H1 (cell line): ENCODE measurements around the gene HOXA6. TPM values are rescaled to one million over a fixed set of nuclear protein-coding genes. Genes with fewer than 3 reads are reported as not detected.

Experiments
- CTCF ChIA-PET: fragments of 300-600 bp; sonication (Branson Sonifier 250); formaldehyde crosslinking; loops from one replicate; lab custom pipeline; 2021; ENCODE audit not compliant: partially characterized antibody; lab: Charles Lee
- POLR2A ChIA-PET: fragments of 300-600 bp; sonication (Branson Sonifier 250); formaldehyde crosslinking; loops from one replicate; lab custom pipeline; 2021; ENCODE audit warnings: inconsistent platforms; ENCODE audit not compliant: partially characterized antibody; lab: Charles Lee
- DNase-seq, 2 experiments: peaks; one replicate each; pipeline versions ENCODE4 v3.0.0 to v3.0.0-alpha.2; 2010 to 2022; ENCODE audit warnings: low spot score in 2 of 2, low read depth in 1 of 2, mixed read lengths in 1 of 2
- FAIRE-seq: peaks from 2 replicates; lab custom pipeline; 2011; peaks lifted over from hg19 to GRCh38; lab: Jason Lieb, UNC
- H2AFZ ChIP-seq: 2 replicates; pipeline ENCODE4 v1.8.1; 2012; ENCODE audit warnings: low read length, inconsistent platforms
- H2AK5ac ChIP-seq: 2 replicates; pipeline ENCODE4 v1.6.1; 2013; ENCODE audit warnings: low read depth, low read length
- H2BK120ac ChIP-seq: replicated peaks from 2 replicates; pipeline ENCODE3; 2013; ENCODE audit warnings: low read depth, low read length, inconsistent platforms
- H2BK12ac ChIP-seq: 2 replicates; pipeline ENCODE4 v1.6.1; 2013; ENCODE audit warnings: low read depth, low read length
- H2BK15ac ChIP-seq: 2 replicates; pipeline ENCODE4 v1.6.1; 2013; ENCODE audit warnings: low read length
- H2BK20ac ChIP-seq: 2 replicates; pipeline ENCODE4 v1.6.1; 2013; ENCODE audit warnings: low read length
- H2BK5ac ChIP-seq: 2 replicates; pipeline ENCODE4 v1.6.1; 2013; ENCODE audit warnings: low read depth, low read length
- H3K14ac ChIP-seq: 2 replicates; pipeline ENCODE4 v1.6.1; 2013; ENCODE audit warnings: inconsistent platforms; ENCODE audit not compliant: insufficient read length
- H3K18ac ChIP-seq: 2 replicates; pipeline ENCODE4 v1.6.1; 2013; ENCODE audit warnings: low read length; ENCODE audit errors: extremely low read depth
- H3K23ac ChIP-seq: 2 replicates; pipeline ENCODE4 v1.6.1; 2013; ENCODE audit warnings: inconsistent platforms; ENCODE audit not compliant: insufficient read length
- H3K23me2 ChIP-seq: 2 replicates; pipeline ENCODE4 v1.6.1; 2013; ENCODE audit warnings: low read depth, low read length
- H3K27ac ChIP-seq: 2 replicates; pipeline ENCODE4 v1.6.1; 2011; ENCODE audit warnings: low read depth, low read length, inconsistent platforms
- H3K27me3 ChIP-seq, 4 experiments: replicated peaks in 1 of 4; 1 replicate in 1 of 4; 2 replicates in 3 of 4; pipeline versions ENCODE4 v1.6.1 to v1.8.1; 2011 to 2013; ENCODE audit warnings: low read length in 3 of 4, mild to moderate bottlenecking in 3 of 4, inconsistent platforms in 2 of 4, mixed read lengths in 2 of 4, moderate library complexity in 1 of 4; ENCODE audit not compliant: control insufficient read depth in 3 of 4, insufficient read depth in 3 of 4; ENCODE audit errors: extremely low read depth in 1 of 4
- H3K36me3 ChIP-seq, 4 experiments: 2 replicates each; pipeline versions ENCODE4 v1.6.1 to v1.8.1; 2011 to 2013; ENCODE audit warnings: mild to moderate bottlenecking in 4 of 4, low read length in 3 of 4, moderate library complexity in 2 of 4, control low read depth in 1 of 4, inconsistent platforms in 1 of 4; ENCODE audit not compliant: insufficient read depth in 4 of 4, control insufficient read depth in 2 of 4
- H3K4ac ChIP-seq: replicated peaks from 2 replicates; pipeline ENCODE3; 2013; ENCODE audit warnings: low read length, low read depth, mixed read lengths, inconsistent platforms; ENCODE audit not compliant: insufficient read length
- H3K4me1 ChIP-seq, 4 experiments: replicated peaks in 1 of 4; 1 replicate in 1 of 4; 2 replicates in 3 of 4; pipeline versions ENCODE4 v1.6.1 to v1.8.1; 2011 to 2013; ENCODE audit warnings: low read length in 3 of 4, inconsistent platforms in 2 of 4, mixed read lengths in 1 of 4; ENCODE audit not compliant: insufficient read depth in 4 of 4, control insufficient read depth in 3 of 4
- H3K4me2 ChIP-seq, 2 experiments: 2 replicates each; pipeline versions ENCODE4 v1.6.1 to v1.8.1; 2011 to 2013; ENCODE audit warnings: low read depth in 2 of 2, low read length in 2 of 2, control low read depth in 1 of 2, inconsistent platforms in 1 of 2, mild to moderate bottlenecking in 1 of 2; ENCODE audit not compliant: insufficient read depth in 1 of 2
- H3K4me3 ChIP-seq, 4 experiments: fragments of 200-600, 300-600 bp in 1 of 4; sonication (generic), shearing (Covaris generic), sonication (Bioruptor Twin) in 1 of 4; 2 replicates each; pipeline versions ENCODE4 v1.5.1 to v1.8.1; 2011 to 2016; ENCODE audit warnings: low read length in 4 of 4, low read depth in 3 of 4, control low read depth in 2 of 4, inconsistent platforms in 2 of 4, mild to moderate bottlenecking in 2 of 4, mixed read lengths in 1 of 4, moderate library complexity in 1 of 4; ENCODE audit not compliant: insufficient read depth in 2 of 4; ENCODE audit errors: extremely low read depth in 1 of 4
- H3K56ac ChIP-seq: replicated peaks from 2 replicates; pipeline ENCODE3; 2013; ENCODE audit warnings: low read depth, mild to moderate bottlenecking, mixed read lengths, low read length, inconsistent platforms; ENCODE audit not compliant: insufficient read length
- H3K79me1 ChIP-seq: 2 replicates; pipeline ENCODE4 v1.6.1; 2013; ENCODE audit warnings: low read depth, low read length, control low read depth
- H3K79me2 ChIP-seq, 2 experiments: 2 replicates each; pipeline versions ENCODE4 v1.6.1 to v1.8.1; 2012 to 2013; ENCODE audit warnings: low read length in 2 of 2, mild to moderate bottlenecking in 2 of 2, inconsistent platforms in 1 of 2; ENCODE audit not compliant: insufficient read depth in 2 of 2, control insufficient read depth in 1 of 2
- H3K9ac ChIP-seq, 4 experiments: replicated peaks in 1 of 4; 1 replicate in 1 of 4; 2 replicates in 3 of 4; pipeline versions ENCODE4 v1.6.1 to v1.8.1; 2011 to 2013; ENCODE audit warnings: low read depth in 3 of 4, low read length in 3 of 4, control low read depth in 2 of 4, mild to moderate bottlenecking in 2 of 4, moderate library complexity in 2 of 4, inconsistent platforms in 1 of 4; ENCODE audit errors: extremely low read depth in 1 of 4
- H3K9me3 ChIP-seq, 2 experiments: 2 replicates each; pipeline versions ENCODE4 v1.6.1 to v1.8.1; 2012 to 2013; ENCODE audit warnings: mild to moderate bottlenecking in 2 of 2, moderate library complexity in 2 of 2, control low read depth in 1 of 2, inconsistent platforms in 1 of 2, low read depth in 1 of 2, low read length in 1 of 2, mixed read lengths in 1 of 2; ENCODE audit not compliant: insufficient read depth in 2 of 2
- H4K20me1 ChIP-seq, 2 experiments: replicated peaks in 1 of 2; 2 replicates each; pipeline versions ENCODE3 to v1.8.1; 2011 to 2013; ENCODE audit warnings: inconsistent platforms in 2 of 2, low read length in 2 of 2, mild to moderate bottlenecking in 1 of 2; ENCODE audit not compliant: insufficient read depth in 2 of 2, control insufficient read depth in 1 of 2
- H4K5ac ChIP-seq: 2 replicates; pipeline ENCODE4 v1.6.1; 2013; ENCODE audit warnings: low read length, low read depth, mixed read lengths, inconsistent platforms; ENCODE audit not compliant: insufficient read length
- H4K8ac ChIP-seq: 2 replicates; pipeline ENCODE4 v1.8.0; 2013; ENCODE audit warnings: mild to moderate bottlenecking, moderate library complexity, low read length, inconsistent platforms; ENCODE audit not compliant: insufficient read depth; ENCODE audit errors: extremely low read depth
- H4K91ac ChIP-seq: replicated peaks from 2 replicates; pipeline ENCODE3; 2013; ENCODE audit warnings: low read length, mixed read lengths, inconsistent platforms; ENCODE audit not compliant: insufficient read length
- ASH2L ChIP-seq: fragments of 200-600, 300-600 bp; sonication (generic); IDR thresholded peaks from one replicate; pipeline ENCODE4 v1.7.1; 2017; ENCODE audit warnings: low read length
- BCL11A ChIP-seq, 2 experiments: IDR thresholded peaks; one replicate each; pipeline ENCODE4 v1.6.1; 2011; ENCODE audit warnings: low read depth in 2 of 2, low read length in 2 of 2, mild to moderate bottlenecking in 2 of 2
- CHD2 ChIP-seq: IDR thresholded peaks from 2 replicates; pipeline ENCODE4 v1.6.1; 2012; ENCODE audit warnings: low read length, improper control_type of control experiment
- HDAC6 ChIP-seq: IDR thresholded peaks from one replicate; pipeline ENCODE4 v1.7.1; 2012; ENCODE audit warnings: low read depth, mild to moderate bottlenecking, inconsistent platforms, low read length, moderate library complexity
- MAFK ChIP-seq: IDR thresholded peaks from 2 replicates; pipeline ENCODE4 v1.6.1; 2012; ENCODE audit warnings: low read depth, mild to moderate bottlenecking, improper control_type of control experiment, low read length
- POLR2A ChIP-seq, 2 experiments: IDR thresholded peaks; 1 replicate in 1 of 2; 2 replicates in 1 of 2; pipeline ENCODE4 v1.6.1; 2011; ENCODE audit warnings: low read depth in 2 of 2, low read length in 2 of 2, mild to moderate bottlenecking in 2 of 2; ENCODE audit errors: control extremely low read depth in 1 of 2
- WGBS, 2 experiments: shearing (Covaris generic) in 1 of 2; methylation state at CpG; one replicate each; pipeline versions ENCODE4 v1.1.6 to v1.1.7; 2013 to 2015; ENCODE audit warnings: low lambda C conversion rate in 2 of 2, mixed read lengths in 2 of 2, inconsistent platforms in 1 of 2, low coverage in 1 of 2, missing lambda C conversion rate in 1 of 2; ENCODE audit not compliant: insufficient replicate concordance in 2 of 2, insufficient coverage in 1 of 2, insufficient read length in 1 of 2; ENCODE audit errors: extremely low coverage in 1 of 2, missing lambda C conversion rate in 1 of 2; 5-methylcytosine and 5-hydroxymethylcytosine counted together
- polyA plus RNA-seq, 7 experiments: library from polyadenylated mRNA; depleted of rRNA in 3 of 7; stranded (reverse) in 5 of 7; unstranded in 2 of 7; fragments of >200 nt in 5 of 7; fragments of 200-250 nt in 2 of 7; gene quantifications; 1 replicate in 5 of 7; 2 replicates in 1 of 7; 4 replicates in 1 of 7; pipeline versions ENCODE4 v1.2.1 to v1.2.3, GENCODE V29; 2011 to 2013; ENCODE audit warnings: missing spikeins in 2 of 7, mixed read lengths in 2 of 7
- total RNA-seq: library from RNA; stranded (reverse); fragmentation: NEBNext Ultra II Directional; extraction: Animal tissue kit (Norgen Biotek cat#: 25700); gene quantifications from 2 replicates; pipeline ENCODE4 v1.2.1, GENCODE V29; 2021
- TF ChIP-seq, protein P1 (sequence below): IDR thresholded peaks from 2 replicates; pipeline ENCODE4 v1.6.1; 2011; ENCODE audit warnings: low read depth, mild to moderate bottlenecking, low read length; ENCODE audit not compliant: insufficient read depth
- TF ChIP-seq, protein P2 (sequence below), 3 experiments: IDR thresholded peaks; 1 replicate in 2 of 3; 2 replicates in 1 of 3; pipeline versions ENCODE4 v1.5.1 to v1.6.1; 2011; ENCODE audit warnings: low read length in 3 of 3, mild to moderate bottlenecking in 3 of 3, inconsistent platforms in 2 of 3, low read depth in 1 of 3, moderate library complexity in 1 of 3; ENCODE audit not compliant: insufficient read depth in 1 of 3; ENCODE audit errors: control extremely low read depth in 1 of 3

HOXA6 gene
- total and polyA plus RNA-seq, 2 of the 8 experiments (the other 6 are each of a cell fraction or from before 2014, with no cell fraction given): not detected

DNA sequence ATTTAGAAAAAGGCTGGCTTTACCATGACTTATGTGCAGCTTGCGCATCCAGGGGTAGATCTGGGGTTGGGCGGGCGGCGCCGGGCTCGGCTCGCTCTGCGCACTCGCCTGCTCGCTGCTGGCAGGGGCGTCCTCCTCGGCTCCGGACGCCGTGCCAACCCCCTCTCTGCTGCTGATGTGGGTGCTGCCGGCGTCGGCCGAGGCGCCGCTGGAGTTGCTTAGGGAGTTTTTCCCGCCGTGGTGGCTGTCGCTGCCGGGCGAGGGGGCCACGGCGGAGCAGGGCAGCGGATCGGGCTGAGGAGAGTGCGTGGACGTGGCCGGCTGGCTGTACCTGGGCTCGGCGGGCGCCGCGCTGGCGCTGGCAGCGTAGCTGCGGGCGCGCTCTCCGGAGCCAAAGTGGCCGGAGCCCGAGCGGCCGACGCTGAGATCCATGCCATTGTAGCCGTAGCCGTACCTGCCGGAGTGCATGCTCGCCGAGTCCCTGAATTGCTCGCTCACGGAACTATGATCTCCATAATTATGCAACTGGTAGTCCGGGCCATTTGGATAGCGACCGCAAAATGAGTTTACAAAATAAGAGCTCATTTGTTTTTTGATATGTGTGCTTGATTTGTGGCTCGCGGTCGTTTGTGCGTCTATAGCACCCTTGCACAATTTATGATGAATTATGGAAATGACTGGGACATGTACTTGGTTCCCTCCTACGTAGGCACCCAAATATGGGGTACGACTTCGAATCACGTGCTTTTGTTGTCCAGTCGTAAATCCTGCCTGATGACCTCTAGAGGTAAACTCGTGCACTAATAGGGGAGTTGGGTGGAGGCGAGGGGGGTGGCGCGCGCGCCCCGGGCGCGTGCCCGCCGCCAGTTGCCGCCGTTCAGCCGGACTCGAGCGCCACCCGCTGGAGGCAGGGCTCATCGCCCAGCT lies 4.3 kb downstream of the HOXA6 start, which contains the start of gene HOXA5:
Gene HOXA5, minus strand, starts transcription at position 659 of the 927 bp plus-strand sequence. Its CDS starts 74 bp downstream, at position 585.
- WGBS, 2 experiments: 4% methylated on average over 79 of the region's 86 CpGs; no CpG with 5 or more reads in 1 of the 2 experiments
- Histone ChIP-seq H3K9ac (no peak within 1 kb of the TSS), H3K27ac (no peak within 1 kb of the TSS)
- TF ChIP-seq HDAC6: no peak
- TF ChIP-seq, protein P1, sequence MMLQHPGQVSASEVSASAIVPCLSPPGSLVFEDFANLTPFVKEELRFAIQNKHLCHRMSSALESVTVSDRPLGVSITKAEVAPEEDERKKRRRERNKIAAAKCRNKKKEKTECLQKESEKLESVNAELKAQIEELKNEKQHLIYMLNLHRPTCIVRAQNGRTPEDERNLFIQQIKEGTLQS: no peak; the same call in 1 of the 2 replicates
- TF ChIP-seq, protein P2, sequence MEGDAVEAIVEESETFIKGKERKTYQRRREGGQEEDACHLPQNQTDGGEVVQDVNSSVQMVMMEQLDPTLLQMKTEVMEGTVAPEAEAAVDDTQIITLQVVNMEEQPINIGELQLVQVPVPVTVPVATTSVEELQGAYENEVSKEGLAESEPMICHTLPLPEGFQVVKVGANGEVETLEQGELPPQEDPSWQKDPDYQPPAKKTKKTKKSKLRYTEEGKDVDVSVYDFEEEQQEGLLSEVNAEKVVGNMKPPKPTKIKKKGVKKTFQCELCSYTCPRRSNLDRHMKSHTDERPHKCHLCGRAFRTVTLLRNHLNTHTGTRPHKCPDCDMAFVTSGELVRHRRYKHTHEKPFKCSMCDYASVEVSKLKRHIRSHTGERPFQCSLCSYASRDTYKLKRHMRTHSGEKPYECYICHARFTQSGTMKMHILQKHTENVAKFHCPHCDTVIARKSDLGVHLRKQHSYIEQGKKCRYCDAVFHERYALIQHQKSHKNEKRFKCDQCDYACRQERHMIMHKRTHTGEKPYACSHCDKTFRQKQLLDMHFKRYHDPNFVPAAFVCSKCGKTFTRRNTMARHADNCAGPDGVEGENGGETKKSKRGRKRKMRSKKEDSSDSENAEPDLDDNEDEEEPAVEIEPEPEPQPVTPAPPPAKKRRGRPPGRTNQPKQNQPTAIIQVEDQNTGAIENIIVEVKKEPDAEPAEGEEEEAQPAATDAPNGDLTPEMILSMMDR (IDR thresholded peaks at IDR 0.05; ENCODE audit: control extremely low read depth in 1 of 3, insufficient read depth in 1 of 3, low read depth in 1 of 3, low read length in 3 of 3): peak in 2 of 3 experiments; percentile 91 to 97; a peak in 3 of 4 replicates
- TF ChIP-seq POLR2A (IDR thresholded peaks at IDR 0.05; ENCODE audit: control extremely low read depth in 1 of 2, low read depth in 2 of 2, low read length in 2 of 2): no peak
- no peak for TF ChIP-seq CHD2
- no peak for TF ChIP-seq BCL11A (IDR thresholded peaks at IDR 0.05; ENCODE audit: low read depth in 2 of 2, low read length in 2 of 2)
- TF ChIP-seq ASH2L: no peak
- no peak for TF ChIP-seq MAFK

More for the DNA sequence above, 4.3 kb downstream of the HOXA6 start, which contains the start of gene HOXA5:
- H2BK12ac ChIP-seq: no peak within 1 kb of the TSS
- H2BK15ac ChIP-seq: no peak within 1 kb of the TSS
- H3K4ac ChIP-seq: no peak within 1 kb of the TSS
- H2BK120ac ChIP-seq: no peak within 1 kb of the TSS
- no peaks in the 10 kb centered on the region for H3K79me1 ChIP-seq
- peaks cover 22 to 27% of the 10 kb centered on the region in 2 experiments for H4K20me1 ChIP-seq
- DNase-seq (peak; percentile 78 to 96), FAIRE-seq (peak; percentile 94)
- ChIA-PET POLR2A (interaction anchor here (1.4 kb wide), 1 partner anchor 9 kb away, joined by 5 read pairs; the partner anchor contains the start of gene HOXA3), CTCF (interaction anchor here (0.7 to 12.5 kb wide), 42 partner anchors 9 to 1287 kb away, joined by 3 to 123 read pairs (median 6); partner anchors contain the start of genes HOXA1, HOXA10, HOXA3 and HOXA4)
- H3K4me2 ChIP-seq: peak within 1 kb of the TSS; percentile 70
- peak within 1 kb of the TSS; percentile 81 for H4K8ac ChIP-seq
- H3K18ac ChIP-seq: no peak within 1 kb of the TSS
- H2AFZ ChIP-seq: no peak within 1 kb of the TSS
- H4K5ac ChIP-seq: no peak within 1 kb of the TSS
- H3K36me3 ChIP-seq: peaks cover 0 to 6% (median 0%) of the 10 kb centered on the region in 4 experiments; a peak in 1 of 8 replicates
- peaks cover 9% of the 10 kb centered on the region for H3K23me2 ChIP-seq
- no peak within 1 kb of the TSS for H4K91ac ChIP-seq
- peaks cover 97 to 100% (median 99%) of the 10 kb centered on the region in 4 experiments for H3K27me3 ChIP-seq
- peaks cover 0 to 3% of the 10 kb centered on the region in 2 experiments; a peak in 1 of 4 replicates for H3K9me3 ChIP-seq
- no peak within 1 kb of the TSS for H2AK5ac ChIP-seq
- peaks cover 0 to 9% (median 5%) of the 10 kb centered on the region in 4 experiments; a peak in 5 of 7 replicates for H3K4me1 ChIP-seq
- H3K23ac ChIP-seq: no peak within 1 kb of the TSS
- H3K56ac ChIP-seq: no peak within 1 kb of the TSS
- peak within 1 kb of the TSS; percentile 16 to 59 (median 24); a peak in 7 of 8 replicates for H3K4me3 ChIP-seq
- H3K79me2 ChIP-seq: no peaks in the 10 kb centered on the region
- H3K14ac ChIP-seq: no peak within 1 kb of the TSS
- H2BK20ac ChIP-seq: no peak within 1 kb of the TSS
- H2BK5ac ChIP-seq: no peak within 1 kb of the TSS
